Hematopoietic multipotent progenitor cell treated with erythropoietin and hydrocortisone succinate and interleukin-3 and kit ligand, for 8 days (in vitro differentiated cells): ENCODE results near the gene NRCAM.

ENCODE experiments used
- DNase-seq: peaks from one replicate; pipeline ENCODE4 v3.0.0-alpha.2; 2015

The NRCAM gene

GRCh38 chr7:108423089-108423989 lies 32.9 kb downstream of the NRCAM start:
- no peak for DNase-seq

GRCh38 chr7:108421720-108422331 lies 34.4 kb downstream of the NRCAM start:
- DNase-seq, result no peak

- DNase-seq, result no peak
Observed at GRCh38 chr7:108419961-108420908, 36.0 kb downstream of the NRCAM start.

- DNase-seq, result peak; percentile 78
Observed at GRCh38 chr7:108418946-108419345, 37.3 kb downstream of the NRCAM start.

GRCh38 chr7:108417926-108418325 lies 38.3 kb downstream of the NRCAM start:
- no peak for DNase-seq

GRCh38 chr7:108417144-108417543 lies 39.1 kb downstream of the NRCAM start:
- DNase-seq, result no peak

GRCh38 chr7:108415821-108416536 lies 40.3 kb downstream of the NRCAM start:
- DNase-seq, result peak; percentile 45

- no peak for DNase-seq
Observed at GRCh38 chr7:108415084-108415483, 41.2 kb downstream of the NRCAM start.

GRCh38 chr7:108413782-108414492 lies 42.3 kb downstream of the NRCAM start:
- DNase-seq, result no peak

- DNase-seq, result no peak
Observed at GRCh38 chr7:108413337-108413736, 42.9 kb downstream of the NRCAM start.

GRCh38 chr7:108409146-108409545 lies 47.1 kb downstream of the NRCAM start:
- no peak for DNase-seq

- no peak for DNase-seq
Observed at GRCh38 chr7:108408296-108408991, 47.8 kb downstream of the NRCAM start.

GRCh38 chr7:108407676-108408075 lies 48.6 kb downstream of the NRCAM start:
- no peak for DNase-seq

GRCh38 chr7:108406222-108406890 lies 49.9 kb downstream of the NRCAM start:
- DNase-seq, result no peak

GRCh38 chr7:108404509-108405420 lies 51.5 kb downstream of the NRCAM start:
- no peak for DNase-seq

- no peak for DNase-seq
Observed at GRCh38 chr7:108403597-108404217, 52.5 kb downstream of the NRCAM start.

GRCh38 chr7:108402865-108403264 lies 53.4 kb downstream of the NRCAM start:
- DNase-seq, result no peak

- no peak for DNase-seq
Observed at GRCh38 chr7:108396080-108396479, 60.2 kb downstream of the NRCAM start.

GRCh38 chr7:108395426-108395825 lies 60.8 kb downstream of the NRCAM start:
- no peak for DNase-seq
